ENCODE measurements around the gene RBL2. TPM values are rescaled to one million over a fixed set of nuclear protein-coding genes. Genes with fewer than 3 reads are reported as not detected.

The RBL2 gene
- total and polyA plus RNA-seq, 4 experiments from 2014 or later = 254 to 364 (median 332) TPM

GRCh38 chr16:53501216-53501859, 67.1 kb downstream of the RBL2 start:
- peaks cover 26% of the 10 kb centered on the region for H3K36me3 ChIP-seq (ENCODE audit: insufficient read depth, low read length)
- Mint-ChIP-seq H3K9me3 (peaks cover 0 to 2% (median 0%) of the 10 kb centered on the region in 8 donors), H3K4me1 (peaks cover 43 to 74% (median 58%) of the 10 kb centered on the region in 4 donors), H3K27me3 (no peaks in the 10 kb centered on the region), H3K36me3 (peaks cover 28 to 50% of the 10 kb centered on the region in 2 donors), H3K27ac (peak overlapping the region; percentile 86 to 97 (median 91)), H3K4me3 (peak overlapping the region; percentile 89 to 99 (median 98))
- peak overlapping the region; percentile 62 for H3K27ac ChIP-seq (ENCODE audit: low read depth, low read length)
- no peaks in the 10 kb centered on the region for H3K27me3 ChIP-seq (ENCODE audit: insufficient read depth, low read length)
- ChIA-PET POLR2A (ENCODE audit: partially characterized antibody) (interaction anchor here (0.9 to 10.6 kb wide), 4 partner anchors 16 to 129 kb away, joined by 3 to 276 read pairs (median 130); partner anchors contain the start of gene RBL2), CTCF (ENCODE audit: partially characterized antibody) (interaction anchor here (0.9 to 1.5 kb wide), 4 partner anchors 16 to 55 kb away, joined by 3 to 4 read pairs (median 4); no protein-coding TSS in a partner anchor)
- intact Hi-C loops (cut with micrococcal nuclease) = loop anchor here (10.0 kb wide), 1 partner anchor 257 kb away; no protein-coding TSS in a partner anchor
- DNase-seq = no peak
- H3K4me1 ChIP-seq (ENCODE audit: insufficient read depth, low read length) = peaks cover 60% of the 10 kb centered on the region
- H3K4me3 ChIP-seq (ENCODE audit: low read length in 2 of 2) = peak overlapping the region; percentile 39 to 75
- H3K9me3 ChIP-seq (ENCODE audit: control insufficient read depth in 1 of 2, low read length in 2 of 2) = no peaks in the 10 kb centered on the region

DNA sequence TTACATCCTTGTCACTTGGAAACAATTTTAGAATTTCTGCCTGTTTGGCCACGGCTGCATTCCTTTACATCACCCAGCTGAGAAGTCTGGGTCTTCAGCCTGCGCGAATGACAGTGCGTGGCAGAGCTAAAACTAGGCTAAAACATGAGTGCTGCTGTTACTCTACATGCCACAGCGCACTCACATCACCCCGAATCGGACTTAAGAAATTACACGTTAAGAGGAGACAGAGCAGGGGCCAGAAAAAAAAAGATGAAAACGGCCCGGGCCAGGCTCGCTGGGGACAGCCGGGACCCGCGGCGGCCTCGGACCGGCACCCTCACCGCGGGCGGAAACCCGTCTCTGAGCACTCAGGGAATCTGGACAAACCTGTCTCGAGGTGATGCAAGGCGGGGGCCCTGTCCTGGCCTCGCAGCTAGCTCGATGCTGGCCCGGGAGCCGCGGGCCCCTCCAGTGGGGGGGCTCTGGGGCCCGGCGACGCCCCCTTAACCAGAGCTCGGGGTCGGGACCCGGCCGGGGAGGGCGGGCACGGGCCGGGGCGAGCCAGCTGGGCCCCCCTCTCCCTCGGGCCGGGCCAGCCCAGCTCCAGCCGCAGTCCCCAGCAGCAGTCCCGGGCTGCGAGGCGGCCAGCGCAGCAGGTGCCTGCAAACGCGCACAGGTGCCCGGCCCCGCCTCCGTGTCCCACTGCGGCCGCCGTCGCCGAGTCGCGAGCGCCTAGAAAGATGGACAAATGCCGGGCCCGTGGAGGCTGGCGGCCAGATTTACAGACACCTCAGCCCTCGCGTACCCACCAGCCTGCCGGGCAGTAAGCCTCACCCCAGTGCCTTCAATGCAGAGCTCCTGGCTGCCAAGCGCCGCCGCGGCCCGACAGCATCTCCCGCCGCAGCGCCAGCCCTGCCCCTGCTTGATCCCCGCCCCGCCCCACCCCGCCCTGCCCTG, 68.3 kb downstream of the RBL2 start, which contains the start of gene AKTIP:
TSS of gene AKTIP (minus strand) at position 879 of the 939 bp plus-strand sequence. CDS start 2,950 bp downstream, outside the sequence.
- Mint-ChIP-seq H3K4me1 (peaks cover 40 to 66% (median 54%) of the 10 kb centered on the region in 4 donors), H3K36me3 (peaks cover 21 to 39% of the 10 kb centered on the region in 2 donors), H3K9me3 (peaks cover 0 to 2% (median 0%) of the 10 kb centered on the region in 8 donors), H3K4me3 (peak within 1 kb of the TSS; percentile 90 to 99 (median 98)), H3K27ac (peak within 1 kb of the TSS; percentile 90 to 98 (median 94)), H3K27me3 (no peaks in the 10 kb centered on the region)
- Histone ChIP-seq H3K4me1 (ENCODE audit: insufficient read depth, low read length) (peaks cover 59% of the 10 kb centered on the region), H3K9me3 (ENCODE audit: control insufficient read depth in 1 of 2, low read length in 2 of 2) (no peaks in the 10 kb centered on the region), H3K27ac (ENCODE audit: low read depth, low read length) (peak within 1 kb of the TSS; percentile 76), H3K36me3 (ENCODE audit: insufficient read depth, low read length) (peaks cover 14% of the 10 kb centered on the region), H3K4me3 (ENCODE audit: low read length in 2 of 2) (peak within 1 kb of the TSS; percentile 40 to 83), H3K27me3 (ENCODE audit: insufficient read depth, low read length) (no peaks in the 10 kb centered on the region)
- POLR2A ChIA-PET (ENCODE audit: partially characterized antibody) = interaction anchor here (0.6 to 10.6 kb wide), 20 partner anchors 9 to 448 kb away, joined by 3 to 276 read pairs (median 6); partner anchors contain the start of genes CHD9, FTO, RBL2 and RPGRIP1L
- CTCF ChIA-PET (ENCODE audit: partially characterized antibody) = interaction anchor here (1.1 to 2.9 kb wide), 5 partner anchors 8 to 448 kb away, joined by 3 to 14 read pairs (median 4); partner anchors contain the start of genes CHD9 and RBL2
- DNase-seq = peak in 4 of 5 donors; percentile 22 to 51 (median 36)
- intact Hi-C loops (cut with micrococcal nuclease) = loop anchor here (1.0 to 10.0 kb wide), 9 partner anchors 14 to 447 kb away; partner anchors contain the start of gene RPGRIP1L

DNA sequence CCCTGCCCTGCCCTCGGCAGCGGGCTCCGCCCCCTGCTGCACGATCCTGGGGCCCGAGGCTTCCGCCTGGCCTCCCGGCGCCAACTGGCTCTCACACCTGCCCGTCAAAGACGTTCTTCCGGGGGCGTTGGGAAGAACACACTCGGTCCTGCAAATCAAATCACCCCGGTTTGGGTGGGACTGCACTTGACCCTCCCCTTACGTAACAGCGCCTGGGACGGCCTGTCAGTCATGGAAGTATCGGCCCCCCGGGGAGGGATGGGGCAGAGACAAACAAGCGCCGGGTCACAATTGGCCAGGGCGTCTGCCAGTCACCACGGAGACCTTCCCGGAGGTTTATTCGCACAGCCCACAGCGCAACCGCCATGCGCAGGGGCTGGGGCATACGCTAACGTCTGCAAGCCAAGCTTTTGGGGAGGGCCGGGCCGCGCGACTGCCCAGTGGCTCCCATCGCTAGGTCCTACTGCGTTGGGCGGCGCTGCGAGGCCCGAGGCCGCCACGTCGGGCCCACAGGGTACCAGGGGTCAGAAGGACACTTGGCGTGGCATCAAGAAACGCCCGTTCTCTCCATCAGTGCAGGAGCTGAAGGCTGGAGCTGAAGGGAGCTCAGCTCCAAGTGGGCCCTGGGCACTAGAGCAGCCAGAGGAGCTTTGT, 69.1 kb downstream of the RBL2 start:
- ChIA-PET POLR2A (ENCODE audit: partially characterized antibody) (interaction anchor here (0.6 to 10.6 kb wide), 19 partner anchors 10 to 448 kb away, joined by 3 to 276 read pairs (median 6); partner anchors contain the start of genes CHD9, FTO, RBL2 and RPGRIP1L), CTCF (ENCODE audit: partially characterized antibody) (interaction anchor here (0.7 to 2.9 kb wide), 10 partner anchors 8 to 448 kb away, joined by 3 to 15 read pairs (median 4); partner anchors contain the start of genes CHD9 and RBL2)
- Mint-ChIP-seq H3K27ac (peak overlapping the region; percentile 87 to 94 (median 91)), H3K4me1 (peaks cover 38 to 61% (median 50%) of the 10 kb centered on the region in 4 donors), H3K9me3 (peaks cover 0 to 2% (median 0%) of the 10 kb centered on the region in 8 donors), H3K27me3 (no peaks in the 10 kb centered on the region), H3K4me3 (peak overlapping the region; percentile 90 to 95 (median 92)), H3K36me3 (peaks cover 15 to 31% of the 10 kb centered on the region in 2 donors)
- H3K9me3 ChIP-seq (ENCODE audit: control insufficient read depth in 1 of 2, low read length in 2 of 2) = no peaks in the 10 kb centered on the region
- H3K36me3 ChIP-seq (ENCODE audit: insufficient read depth, low read length) = peaks cover 8% of the 10 kb centered on the region
- no peaks in the 10 kb centered on the region for H3K27me3 ChIP-seq (ENCODE audit: insufficient read depth, low read length)
- H3K27ac ChIP-seq (ENCODE audit: low read depth, low read length) = peak overlapping the region; percentile 76
- intact Hi-C loops (cut with micrococcal nuclease) = loop anchor here (1.0 to 10.0 kb wide), 9 partner anchors 15 to 448 kb away; partner anchors contain the start of gene RPGRIP1L
- H3K4me1 ChIP-seq (ENCODE audit: insufficient read depth, low read length) = peaks cover 52% of the 10 kb centered on the region
- H3K4me3 ChIP-seq (ENCODE audit: low read length in 2 of 2) = peak overlapping the region; percentile 40 to 83
- peak; percentile 99 to 100 (median 100) for DNase-seq

- Mint-ChIP-seq H3K27me3 (no peaks in the 10 kb centered on the region), H3K9me3 (peaks cover 0 to 2% (median 0%) of the 10 kb centered on the region in 8 donors), H3K27ac (peak overlapping the region; percentile 87 to 94 (median 91)), H3K4me1 (peaks cover 33 to 53% (median 43%) of the 10 kb centered on the region in 4 donors), H3K4me3 (peak overlapping the region; percentile 90 to 95 (median 92)), H3K36me3 (peaks cover 7 to 24% of the 10 kb centered on the region in 2 donors)
- ChIA-PET CTCF (ENCODE audit: partially characterized antibody) (interaction anchor here (0.7 to 2.9 kb wide), 10 partner anchors 9 to 449 kb away, joined by 3 to 15 read pairs (median 4); partner anchors contain the start of genes CHD9 and RBL2), POLR2A (ENCODE audit: partially characterized antibody) (interaction anchor here (0.8 to 10.6 kb wide), 11 partner anchors 10 to 449 kb away, joined by 3 to 276 read pairs (median 13); partner anchors contain the start of genes CHD9 and RBL2)
- intact Hi-C loops (cut with micrococcal nuclease) = loop anchor here (1.0 to 10.0 kb wide), 9 partner anchors 14 to 449 kb away; partner anchors contain the start of gene RPGRIP1L
- H3K9me3 ChIP-seq (ENCODE audit: control insufficient read depth in 1 of 2, low read length in 2 of 2) = no peaks in the 10 kb centered on the region
- H3K4me1 ChIP-seq (ENCODE audit: insufficient read depth, low read length) = peaks cover 45% of the 10 kb centered on the region
- DNase-seq = peak in 4 of 5 donors; percentile 23 to 56 (median 24)
- peaks cover 3% of the 10 kb centered on the region for H3K36me3 ChIP-seq (ENCODE audit: insufficient read depth, low read length)
- H3K27me3 ChIP-seq (ENCODE audit: insufficient read depth, low read length) = no peaks in the 10 kb centered on the region
- peak overlapping the region; percentile 19 to 83 for H3K4me3 ChIP-seq (ENCODE audit: low read length in 2 of 2)
- H3K27ac ChIP-seq (ENCODE audit: low read depth, low read length) = peak overlapping the region; percentile 76
These were observed 69.9 kb downstream of the RBL2 start for GRCh38 chr16:53503991-53504663.

GRCh38 chr16:53504665-53505064, 70.4 kb downstream of the RBL2 start:
- peaks cover 3% of the 10 kb centered on the region for H3K36me3 ChIP-seq (ENCODE audit: insufficient read depth, low read length)
- H3K4me3 ChIP-seq (ENCODE audit: low read length in 2 of 2) = peak overlapping the region in 1 of 2 donors; percentile 19
- H3K9me3 ChIP-seq (ENCODE audit: control insufficient read depth in 1 of 2, low read length in 2 of 2) = no peaks in the 10 kb centered on the region
- intact Hi-C loops (cut with micrococcal nuclease) = loop anchor here (10.0 kb wide), 1 partner anchor 260 kb away; no protein-coding TSS in a partner anchor
- ChIA-PET CTCF (ENCODE audit: partially characterized antibody) (interaction anchor here (0.7 to 2.9 kb wide), 8 partner anchors 9 to 450 kb away, joined by 3 to 15 read pairs (median 5); partner anchors contain the start of genes CHD9 and RBL2), POLR2A (ENCODE audit: partially characterized antibody) (interaction anchor here (3.1 to 10.6 kb wide), 5 partner anchors 11 to 450 kb away, joined by 13 to 276 read pairs (median 49); partner anchors contain the start of genes CHD9 and RBL2)
- peak in 4 of 5 donors; percentile 18 to 71 (median 36) for DNase-seq
- peak overlapping the region; percentile 90 to 95 (median 92) for H3K4me3 Mint-ChIP-seq
- H3K27me3 Mint-ChIP-seq = no peaks in the 10 kb centered on the region
- peaks cover 32 to 51% (median 42%) of the 10 kb centered on the region in 4 donors for H3K4me1 Mint-ChIP-seq
- peaks cover 0 to 2% (median 0%) of the 10 kb centered on the region in 8 donors for H3K9me3 Mint-ChIP-seq
- H3K36me3 Mint-ChIP-seq = peaks cover 5 to 22% of the 10 kb centered on the region in 2 donors
- peaks cover 44% of the 10 kb centered on the region for H3K4me1 ChIP-seq (ENCODE audit: insufficient read depth, low read length)
- H3K27me3 ChIP-seq (ENCODE audit: insufficient read depth, low read length) = no peaks in the 10 kb centered on the region
- peak overlapping the region; percentile 87 to 94 (median 91) for H3K27ac Mint-ChIP-seq
- peak overlapping the region; percentile 76 for H3K27ac ChIP-seq (ENCODE audit: low read depth, low read length)
